Neural cell (in vitro differentiated cells): ENCODE measurements around the gene TRAK1. TPM values are rescaled to one million over a fixed set of nuclear protein-coding genes. Genes with fewer than 3 reads are reported as not detected.

Experiments
- H2AFZ ChIP-seq: fragments of 200-600, 300-800 bp; sonication (generic), shearing (Covaris generic); 2 replicates; pipeline ENCODE4 v1.6.0; 2014; ENCODE audit warnings: low read depth, mild to moderate bottlenecking, antibody characterized with exemption, low read length, moderate library complexity
- H3F3A ChIP-seq: fragments of 200-600 bp; shearing (Covaris generic); 2 replicates; pipeline ENCODE4 v1.6.1; 2016; ENCODE audit warnings: mild to moderate bottlenecking, moderate library complexity, mixed read lengths, antibody characterized with exemption, low read length; ENCODE audit not compliant: insufficient read depth, poor library complexity, severe bottlenecking
- H3K27ac ChIP-seq: fragments of 200-600, 300-800 bp; sonication (generic), shearing (Covaris generic); 2 replicates; pipeline ENCODE4 v1.5.1; 2014; ENCODE audit warnings: mild to moderate bottlenecking, low read length, moderate library complexity
- H3K27me3 ChIP-seq: fragments of 300-800, 200-600 bp; sonication (generic), shearing (Covaris generic); 2 replicates; pipeline ENCODE4 v1.6.0; 2014; ENCODE audit warnings: mild to moderate bottlenecking, low read depth, low read length, moderate library complexity; ENCODE audit not compliant: insufficient read depth
- H3K36me3 ChIP-seq: fragments of 300-800, 200-600 bp; sonication (generic), shearing (Covaris generic); 2 replicates; pipeline ENCODE4 v1.5.1; 2014; ENCODE audit warnings: mild to moderate bottlenecking, antibody characterized with exemption, low read length, moderate library complexity; ENCODE audit not compliant: insufficient read depth
- H3K4me2 ChIP-seq: fragments of 300-800, 200-600 bp; sonication (generic), shearing (Covaris generic); 2 replicates; pipeline ENCODE4 v1.6.0; 2014; ENCODE audit warnings: mild to moderate bottlenecking, low read length
- H3K4me3 ChIP-seq: fragments of 300-800, 200-600 bp; sonication (generic), shearing (Covaris generic); 2 replicates; pipeline ENCODE4 v1.5.1; 2014; ENCODE audit warnings: mild to moderate bottlenecking, low read length, moderate library complexity
- H3K79me2 ChIP-seq: fragments of 200-600 bp; shearing (Covaris generic); replicated peaks from 2 replicates; pipeline ENCODE4 v1.6.0; 2014; ENCODE audit warnings: mild to moderate bottlenecking, low read length, moderate library complexity; ENCODE audit not compliant: insufficient read depth
- H3K9ac ChIP-seq: fragments of 300-800, 200-600 bp; sonication (generic), shearing (Covaris generic); 2 replicates; pipeline ENCODE4 v1.6.1; 2016; ENCODE audit warnings: mild to moderate bottlenecking, low read length, mixed read lengths
- H3K9me2 ChIP-seq: fragments of 200-600 bp; shearing (Covaris generic); 2 replicates; pipeline ENCODE4 v1.6.1; 2016; ENCODE audit warnings: mild to moderate bottlenecking, low read length, mixed read lengths; ENCODE audit not compliant: insufficient read depth
- H3K9me3 ChIP-seq: fragments of 200-600, 300-800 bp; sonication (generic), shearing (Covaris generic); 2 replicates; pipeline ENCODE4 v1.6.1; 2016; ENCODE audit warnings: mild to moderate bottlenecking, mixed run types, low read length, moderate library complexity, mixed read lengths
- H4K20me1 ChIP-seq: fragments of 200-600 bp; shearing (Covaris generic); 2 replicates; pipeline ENCODE4 v1.6.1; 2016; ENCODE audit warnings: mild to moderate bottlenecking, mixed run types; ENCODE audit not compliant: insufficient read depth
- EP300 ChIP-seq: fragments of 450-650 bp; conservative IDR thresholded peaks from 2 replicates; pipeline ENCODE4 v1.6.1; 2014; ENCODE audit warnings: antibody characterized with exemption, mild to moderate bottlenecking, moderate library complexity; ENCODE audit not compliant: poor library complexity, severe bottlenecking
- EZH2 ChIP-seq: fragments of 200-600, 300-800 bp; shearing (Covaris generic), sonication (generic); IDR thresholded peaks from 2 replicates; pipeline ENCODE4 v1.6.1; 2014; ENCODE audit warnings: antibody characterized with exemption, low read length, borderline replicate concordance, mild to moderate bottlenecking; ENCODE audit not compliant: insufficient read depth, poor library complexity, severe bottlenecking
- MXI1 ChIP-seq: fragments of 450-650 bp; conservative IDR thresholded peaks from 2 replicates; pipeline ENCODE4 v1.6.1; 2014; ENCODE audit warnings: antibody characterized with exemption, mild to moderate bottlenecking; ENCODE audit not compliant: poor library complexity, severe bottlenecking
- POLR2AphosphoS5 ChIP-seq: IDR thresholded peaks from 2 replicates; pipeline ENCODE4 v1.6.1; 2012
- RAD21 ChIP-seq: fragments of 450-650 bp; conservative IDR thresholded peaks from 2 replicates; pipeline ENCODE4 v1.6.1; 2014; ENCODE audit warnings: antibody characterized with exemption, mild to moderate bottlenecking, moderate library complexity
- SMC3 ChIP-seq: fragments of 450-650 bp; conservative IDR thresholded peaks from 2 replicates; pipeline ENCODE4 v1.6.1; 2014; ENCODE audit warnings: antibody characterized with exemption, mild to moderate bottlenecking, moderate library complexity; ENCODE audit not compliant: poor library complexity
- TAF1 ChIP-seq: IDR thresholded peaks from 2 replicates; pipeline ENCODE4 v1.6.1; 2012; ENCODE audit warnings: low read depth
- polyA plus RNA-seq: library from polyadenylated mRNA; depleted of rRNA; stranded (reverse); fragments of >200 nt; gene quantifications from 2 replicates; pipeline ENCODE4 v1.2.3, GENCODE V29; 2014
- TF ChIP-seq, protein P1 (sequence below): fragments of 450-650 bp; IDR thresholded peaks from 2 replicates; pipeline ENCODE4 v1.5.1; 2014; ENCODE audit warnings: antibody characterized with exemption, mild to moderate bottlenecking, moderate library complexity; ENCODE audit not compliant: poor library complexity, severe bottlenecking
- TF ChIP-seq, protein P2 (sequence below): IDR thresholded peaks from 2 replicates; pipeline ENCODE4 v1.6.1; 2012; ENCODE audit warnings: borderline replicate concordance

TRAK1 gene
- polyA plus RNA-seq, 1 donor from 2014 or later = 34.7 TPM

DNA sequence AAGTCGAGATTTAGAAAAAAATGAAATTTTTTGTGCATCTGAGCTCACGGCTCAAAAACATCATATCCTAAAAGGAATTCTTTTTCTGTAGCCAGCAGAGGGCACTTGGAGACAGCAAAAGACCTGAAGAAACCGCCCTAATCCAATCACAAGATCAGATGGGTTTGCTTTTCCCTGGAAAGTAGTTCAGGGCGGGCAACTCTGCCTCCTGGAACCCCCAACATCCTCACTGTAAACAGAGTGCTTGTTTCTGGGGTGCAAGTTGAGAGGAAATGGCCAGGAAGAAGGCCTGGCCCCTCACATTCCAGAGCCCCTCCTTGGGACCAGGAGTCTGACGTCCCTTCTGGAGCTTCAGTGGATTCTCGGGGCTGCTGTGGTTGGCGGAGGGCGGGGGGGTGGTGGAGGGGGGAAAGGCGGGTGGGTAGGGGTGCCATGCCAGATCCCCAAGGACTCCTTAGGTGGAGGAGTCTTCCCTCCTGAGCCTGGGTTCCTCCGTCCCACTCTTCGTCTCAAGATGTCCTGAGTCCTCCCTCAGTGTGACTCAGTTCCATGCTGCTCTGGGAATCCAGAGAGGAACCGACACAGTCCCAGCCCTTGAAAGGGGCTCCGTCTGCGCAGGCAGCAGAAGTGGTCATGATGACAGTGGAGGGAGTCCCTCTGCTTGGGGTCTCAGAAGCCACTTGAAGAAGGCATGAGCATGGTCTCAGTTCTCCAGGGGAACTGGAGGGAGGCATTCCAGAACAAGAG lies 139.0 kb downstream of the TRAK1 start:
- H4K20me1 ChIP-seq = no peaks in the 10 kb centered on the region
- no peak overlapping the region for H3K4me3 ChIP-seq
- no peak overlapping the region for H2AFZ ChIP-seq
- no peak overlapping the region for H3K9ac ChIP-seq
- no peak overlapping the region for H3K27ac ChIP-seq
- H3K79me2 ChIP-seq = no peaks in the 10 kb centered on the region
- no peaks in the 10 kb centered on the region for H3K27me3 ChIP-seq
- H3K4me2 ChIP-seq = no peak overlapping the region
- TF ChIP-seq, protein P1, sequence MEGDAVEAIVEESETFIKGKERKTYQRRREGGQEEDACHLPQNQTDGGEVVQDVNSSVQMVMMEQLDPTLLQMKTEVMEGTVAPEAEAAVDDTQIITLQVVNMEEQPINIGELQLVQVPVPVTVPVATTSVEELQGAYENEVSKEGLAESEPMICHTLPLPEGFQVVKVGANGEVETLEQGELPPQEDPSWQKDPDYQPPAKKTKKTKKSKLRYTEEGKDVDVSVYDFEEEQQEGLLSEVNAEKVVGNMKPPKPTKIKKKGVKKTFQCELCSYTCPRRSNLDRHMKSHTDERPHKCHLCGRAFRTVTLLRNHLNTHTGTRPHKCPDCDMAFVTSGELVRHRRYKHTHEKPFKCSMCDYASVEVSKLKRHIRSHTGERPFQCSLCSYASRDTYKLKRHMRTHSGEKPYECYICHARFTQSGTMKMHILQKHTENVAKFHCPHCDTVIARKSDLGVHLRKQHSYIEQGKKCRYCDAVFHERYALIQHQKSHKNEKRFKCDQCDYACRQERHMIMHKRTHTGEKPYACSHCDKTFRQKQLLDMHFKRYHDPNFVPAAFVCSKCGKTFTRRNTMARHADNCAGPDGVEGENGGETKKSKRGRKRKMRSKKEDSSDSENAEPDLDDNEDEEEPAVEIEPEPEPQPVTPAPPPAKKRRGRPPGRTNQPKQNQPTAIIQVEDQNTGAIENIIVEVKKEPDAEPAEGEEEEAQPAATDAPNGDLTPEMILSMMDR = peak; percentile 83
- no peak for TF ChIP-seq EP300
- peak; percentile 87 for TF ChIP-seq RAD21
- peak; percentile 89 for TF ChIP-seq SMC3
- no peaks in the 10 kb centered on the region for H3K36me3 ChIP-seq
- no peaks in the 10 kb centered on the region for H3K9me2 ChIP-seq
- no peaks in the 10 kb centered on the region for H3K9me3 ChIP-seq
- no peaks in the 10 kb centered on the region for H3F3A ChIP-seq

DNA sequence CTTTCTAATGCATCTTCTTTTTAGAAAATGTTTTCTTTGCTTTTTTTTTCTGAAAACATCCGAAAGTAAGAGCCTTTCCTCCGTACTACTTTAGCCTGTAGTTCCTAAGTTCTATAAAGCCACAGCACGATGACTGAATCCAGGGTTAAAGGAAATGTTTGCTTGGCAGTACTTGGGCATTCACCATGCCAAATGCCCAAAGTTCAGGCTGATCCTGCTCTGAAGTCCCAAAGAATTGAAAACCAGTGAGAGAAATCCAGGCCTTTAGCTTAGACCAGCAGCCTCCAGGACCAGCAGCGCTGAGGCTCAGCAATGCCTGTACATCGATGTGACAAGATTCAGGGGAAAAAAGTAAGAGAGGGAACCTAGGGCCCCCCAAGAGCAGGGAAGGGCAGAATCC lies 139.7 kb downstream of the TRAK1 start:
- H2AFZ ChIP-seq = no peak overlapping the region
- no peaks in the 10 kb centered on the region for H3K9me3 ChIP-seq
- no peak overlapping the region for H3K4me2 ChIP-seq
- no peak overlapping the region for H3K4me3 ChIP-seq
- H3K27me3 ChIP-seq = no peaks in the 10 kb centered on the region
- H4K20me1 ChIP-seq = no peaks in the 10 kb centered on the region
- TF ChIP-seq RAD21 = no peak
- TF ChIP-seq SMC3 = no peak
- TF ChIP-seq POLR2AphosphoS5 = no peak
- TF ChIP-seq TAF1 = no peak
- no peak for TF ChIP-seq EP300
- no peak for TF ChIP-seq EZH2
- no peak for TF ChIP-seq MXI1
- TF ChIP-seq, protein P2, sequence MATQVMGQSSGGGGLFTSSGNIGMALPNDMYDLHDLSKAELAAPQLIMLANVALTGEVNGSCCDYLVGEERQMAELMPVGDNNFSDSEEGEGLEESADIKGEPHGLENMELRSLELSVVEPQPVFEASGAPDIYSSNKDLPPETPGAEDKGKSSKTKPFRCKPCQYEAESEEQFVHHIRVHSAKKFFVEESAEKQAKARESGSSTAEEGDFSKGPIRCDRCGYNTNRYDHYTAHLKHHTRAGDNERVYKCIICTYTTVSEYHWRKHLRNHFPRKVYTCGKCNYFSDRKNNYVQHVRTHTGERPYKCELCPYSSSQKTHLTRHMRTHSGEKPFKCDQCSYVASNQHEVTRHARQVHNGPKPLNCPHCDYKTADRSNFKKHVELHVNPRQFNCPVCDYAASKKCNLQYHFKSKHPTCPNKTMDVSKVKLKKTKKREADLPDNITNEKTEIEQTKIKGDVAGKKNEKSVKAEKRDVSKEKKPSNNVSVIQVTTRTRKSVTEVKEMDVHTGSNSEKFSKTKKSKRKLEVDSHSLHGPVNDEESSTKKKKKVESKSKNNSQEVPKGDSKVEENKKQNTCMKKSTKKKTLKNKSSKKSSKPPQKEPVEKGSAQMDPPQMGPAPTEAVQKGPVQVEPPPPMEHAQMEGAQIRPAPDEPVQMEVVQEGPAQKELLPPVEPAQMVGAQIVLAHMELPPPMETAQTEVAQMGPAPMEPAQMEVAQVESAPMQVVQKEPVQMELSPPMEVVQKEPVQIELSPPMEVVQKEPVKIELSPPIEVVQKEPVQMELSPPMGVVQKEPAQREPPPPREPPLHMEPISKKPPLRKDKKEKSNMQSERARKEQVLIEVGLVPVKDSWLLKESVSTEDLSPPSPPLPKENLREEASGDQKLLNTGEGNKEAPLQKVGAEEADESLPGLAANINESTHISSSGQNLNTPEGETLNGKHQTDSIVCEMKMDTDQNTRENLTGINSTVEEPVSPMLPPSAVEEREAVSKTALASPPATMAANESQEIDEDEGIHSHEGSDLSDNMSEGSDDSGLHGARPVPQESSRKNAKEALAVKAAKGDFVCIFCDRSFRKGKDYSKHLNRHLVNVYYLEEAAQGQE = no peak
- TF ChIP-seq, protein P1 = no peak
- H3K9me2 ChIP-seq = no peaks in the 10 kb centered on the region
- no peaks in the 10 kb centered on the region for H3K79me2 ChIP-seq
- H3F3A ChIP-seq = no peaks in the 10 kb centered on the region
- no peak overlapping the region for H3K27ac ChIP-seq
- no peaks in the 10 kb centered on the region for H3K36me3 ChIP-seq
- H3K9ac ChIP-seq = no peak overlapping the region
